CD8-positive, alpha-beta memory T cell (primary cell): ENCODE results near the gene HSPH1. TPM values are rescaled to one million over a fixed set of nuclear protein-coding genes. Genes with fewer than 3 reads are reported as not detected.

Source experiments
- CTCF ChIA-PET: fragments of 350-600 bp; sonication (Branson Sonifier 250); formaldehyde crosslinking; loops from one replicate; lab custom pipeline; 2021; ENCODE audit warnings: antibody characterized with exemption; lab: Charles Lee
- POLR2A ChIA-PET: fragments of 350-600 bp; sonication (Branson Sonifier 250); formaldehyde crosslinking; loops from one replicate; lab custom pipeline; 2021; ENCODE audit warnings: antibody characterized with exemption; lab: Charles Lee
- DNase-seq, 5 donors: peaks; one replicate each; pipeline versions ENCODE4 v3.0.0 to v3.0.0-alpha.2; 2020 to 2022; ENCODE audit warnings: mixed read lengths in 1 of 5
- H3K27ac ChIP-seq: one replicate; pipeline ENCODE4 v1.7.0; 2013; ENCODE audit warnings: low read depth, mild to moderate bottlenecking, low read length, moderate library complexity
- H3K27me3 ChIP-seq: 2 replicates; pipeline ENCODE4 v1.7.0; 2013; ENCODE audit warnings: low read length, mild to moderate bottlenecking; ENCODE audit not compliant: insufficient read depth, poor library complexity, severe bottlenecking
- H3K36me3 ChIP-seq: 2 replicates; pipeline ENCODE4 v1.7.0; 2013; ENCODE audit warnings: mild to moderate bottlenecking, low read length, moderate library complexity; ENCODE audit not compliant: insufficient read depth
- H3K4me1 ChIP-seq: 2 replicates; pipeline ENCODE4 v1.7.0; 2013; ENCODE audit warnings: mild to moderate bottlenecking, low read length, moderate library complexity; ENCODE audit not compliant: insufficient read depth
- H3K4me3 ChIP-seq: 2 replicates; pipeline ENCODE4 v1.7.0; 2013; ENCODE audit warnings: mild to moderate bottlenecking, low read length
- H3K9me3 ChIP-seq: 2 replicates; pipeline ENCODE4 v1.7.0; 2013; ENCODE audit warnings: mild to moderate bottlenecking, low read length
- H3K27ac Mint-ChIP-seq, 8 donors: one replicate each; pipeline ENCODE4 v1.8.0; 2020 to 2021; ENCODE audit warnings: mixed read lengths in 8 of 8, mild to moderate bottlenecking in 6 of 8, inconsistent platforms in 3 of 8, moderate library complexity in 3 of 8
- H3K27me3 Mint-ChIP-seq, 2 donors: one replicate each; pipeline ENCODE4 v1.8.0; 2020 to 2021; ENCODE audit warnings: mixed read lengths in 2 of 2, mild to moderate bottlenecking in 1 of 2, moderate library complexity in 1 of 2
- H3K36me3 Mint-ChIP-seq, 3 donors: one replicate each; pipeline ENCODE4 v1.8.0; 2020 to 2021; ENCODE audit warnings: mixed read lengths in 3 of 3, inconsistent platforms in 1 of 3, mild to moderate bottlenecking in 1 of 3
- H3K4me1 Mint-ChIP-seq, 3 donors: one replicate each; pipeline ENCODE4 v1.8.0; 2020 to 2021; ENCODE audit warnings: mixed read lengths in 3 of 3, inconsistent platforms in 1 of 3, mild to moderate bottlenecking in 1 of 3
- H3K4me3 Mint-ChIP-seq, 7 donors: one replicate each; pipeline ENCODE4 v1.8.0; 2020 to 2021; ENCODE audit warnings: mixed read lengths in 7 of 7, mild to moderate bottlenecking in 6 of 7, moderate library complexity in 4 of 7, inconsistent platforms in 2 of 7
- H3K9me3 Mint-ChIP-seq, 5 donors: one replicate each; pipeline ENCODE4 v1.8.0; 2020 to 2022; ENCODE audit warnings: mixed read lengths in 5 of 5, mild to moderate bottlenecking in 3 of 5, moderate library complexity in 2 of 5, inconsistent platforms in 1 of 5
- polyA plus RNA-seq: library from polyadenylated mRNA; unstranded; fragments of 300-500 nt; fragmentation: Illumina TruSeq; gene quantifications from one replicate; pipeline ENCODE4 v1.2.3, GENCODE V29; 2021
- total RNA-seq, 2 experiments: library from RNA; stranded (reverse); gene quantifications; one replicate each; pipeline ENCODE4 v1.2.3, GENCODE V29; 2021

Gene HSPH1
- total and polyA plus RNA-seq, 3 experiments from 2014 or later = 50.5 to 329 (median 316) TPM

- H3K9me3 Mint-ChIP-seq = no peaks in the 10 kb centered on the region
- no peak overlapping the region for H3K27ac ChIP-seq
- H3K36me3 Mint-ChIP-seq = peaks cover 11 to 95% (median 53%) of the 10 kb centered on the region in 3 donors
- no peaks in the 10 kb centered on the region for H3K9me3 ChIP-seq
- H3K4me1 ChIP-seq = no peaks in the 10 kb centered on the region
- DNase-seq = no peak
- ChIA-PET CTCF (no interaction called here), POLR2A (no interaction called here)
- peak overlapping the region in 3 of 8 donors; percentile 6 to 72 (median 41) for H3K27ac Mint-ChIP-seq
- no peak overlapping the region for H3K4me3 Mint-ChIP-seq
- peaks cover 12 to 31% (median 30%) of the 10 kb centered on the region in 3 donors for H3K4me1 Mint-ChIP-seq
- H3K27me3 ChIP-seq = no peaks in the 10 kb centered on the region
- H3K27me3 Mint-ChIP-seq = no peaks in the 10 kb centered on the region
- peaks cover 72% of the 10 kb centered on the region for H3K36me3 ChIP-seq
- no peak overlapping the region for H3K4me3 ChIP-seq
These were observed 16.3 kb downstream of the HSPH1 start for GRCh38 chr13:31145417-31145816.

GRCh38 chr13:31138515-31138914, 23.2 kb downstream of the HSPH1 start:
- Histone ChIP-seq H3K4me3 (no peak overlapping the region), H3K27ac (no peak overlapping the region), H3K9me3 (no peaks in the 10 kb centered on the region), H3K4me1 (no peaks in the 10 kb centered on the region), H3K27me3 (no peaks in the 10 kb centered on the region), H3K36me3 (peaks cover 52% of the 10 kb centered on the region)
- Mint-ChIP-seq H3K9me3 (no peaks in the 10 kb centered on the region), H3K4me3 (no peak overlapping the region), H3K36me3 (peaks cover 14 to 89% (median 46%) of the 10 kb centered on the region in 3 donors), H3K27me3 (no peaks in the 10 kb centered on the region), H3K4me1 (peaks cover 2 to 16% (median 6%) of the 10 kb centered on the region in 3 donors), H3K27ac (peak overlapping the region in 3 of 8 donors; percentile 4 to 58 (median 7))
- POLR2A ChIA-PET = no interaction called here
- CTCF ChIA-PET = no interaction called here
- no peak for DNase-seq

DNA sequence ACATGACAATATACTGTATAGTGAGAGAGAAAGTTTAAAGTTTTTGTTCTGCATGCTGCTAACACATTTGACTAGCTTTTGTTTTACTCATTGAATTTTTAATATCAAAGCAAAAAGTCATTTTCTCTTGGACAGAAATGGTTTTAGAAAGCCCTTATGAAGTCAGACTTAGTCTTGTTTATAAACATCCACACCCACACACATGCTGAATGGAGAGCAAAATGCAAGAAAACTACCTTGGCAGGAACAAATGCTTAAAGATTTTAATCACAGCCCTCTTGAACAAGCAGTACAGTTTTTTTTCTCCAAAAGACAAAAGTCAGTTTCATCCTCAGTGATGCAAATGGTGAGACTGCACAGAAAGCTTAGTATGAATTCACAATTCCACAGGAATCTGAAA, 25.0 kb downstream of the HSPH1 start:
- peaks cover 38% of the 10 kb centered on the region for H3K36me3 ChIP-seq
- CTCF ChIA-PET = no interaction called here
- Mint-ChIP-seq H3K4me3 (no peak overlapping the region), H3K4me1 (peaks cover 2 to 8% (median 3%) of the 10 kb centered on the region in 3 donors), H3K36me3 (peaks cover 14 to 71% (median 40%) of the 10 kb centered on the region in 3 donors), H3K9me3 (no peaks in the 10 kb centered on the region), H3K27ac (peak overlapping the region in 1 of 8 donors; percentile 26), H3K27me3 (no peaks in the 10 kb centered on the region)
- no peaks in the 10 kb centered on the region for H3K4me1 ChIP-seq
- no peaks in the 10 kb centered on the region for H3K27me3 ChIP-seq
- no peak overlapping the region for H3K4me3 ChIP-seq
- no peak for DNase-seq
- H3K9me3 ChIP-seq = no peaks in the 10 kb centered on the region
- POLR2A ChIA-PET = no interaction called here
- no peak overlapping the region for H3K27ac ChIP-seq

- peaks cover 11 to 47% (median 30%) of the 10 kb centered on the region in 3 donors for H3K36me3 Mint-ChIP-seq
- ChIA-PET POLR2A (no interaction called here), CTCF (no interaction called here)
- H3K4me1 Mint-ChIP-seq = peaks cover 4 to 12% (median 7%) of the 10 kb centered on the region in 3 donors
- no peak overlapping the region for H3K27ac ChIP-seq
- no peaks in the 10 kb centered on the region for H3K9me3 ChIP-seq
- H3K27ac Mint-ChIP-seq = peak overlapping the region in 4 of 8 donors; percentile 16 to 36 (median 32)
- no peaks in the 10 kb centered on the region for H3K9me3 Mint-ChIP-seq
- H3K36me3 ChIP-seq = peaks cover 24% of the 10 kb centered on the region
- H3K27me3 Mint-ChIP-seq = no peaks in the 10 kb centered on the region
- no peak overlapping the region for H3K4me3 ChIP-seq
- DNase-seq = no peak
- no peaks in the 10 kb centered on the region for H3K27me3 ChIP-seq
- no peak overlapping the region for H3K4me3 Mint-ChIP-seq
- no peaks in the 10 kb centered on the region for H3K4me1 ChIP-seq
These were observed 27.5 kb downstream of the HSPH1 start for GRCh38 chr13:31134039-31134711.

DNA sequence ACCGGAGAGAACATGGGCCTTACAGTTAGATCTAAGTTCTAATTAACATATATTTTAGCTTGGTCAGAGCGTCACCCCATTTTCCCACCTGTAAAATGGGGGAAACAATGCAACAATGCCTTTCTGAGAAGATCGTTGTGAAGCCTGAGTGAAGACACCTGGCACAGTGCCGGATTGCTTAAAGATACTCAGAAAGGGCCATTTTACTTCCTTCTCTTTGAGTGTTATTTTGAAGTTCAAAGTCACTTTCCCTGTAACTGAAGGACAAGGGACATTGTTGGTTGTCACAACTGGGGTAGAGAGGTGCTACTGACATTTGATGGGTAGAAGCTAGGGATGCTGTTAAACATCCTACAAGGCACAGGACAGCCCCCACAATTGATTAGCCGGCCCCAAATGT, 28.1 kb downstream of the HSPH1 start:
- H3K27ac ChIP-seq = no peak overlapping the region
- H3K36me3 ChIP-seq = peaks cover 20% of the 10 kb centered on the region
- DNase-seq = no peak
- H3K9me3 ChIP-seq = no peaks in the 10 kb centered on the region
- H3K9me3 Mint-ChIP-seq = no peaks in the 10 kb centered on the region
- H3K36me3 Mint-ChIP-seq = peaks cover 7 to 42% (median 26%) of the 10 kb centered on the region in 3 donors
- ChIA-PET POLR2A (no interaction called here), CTCF (no interaction called here)
- H3K4me3 Mint-ChIP-seq = no peak overlapping the region
- no peaks in the 10 kb centered on the region for H3K27me3 ChIP-seq
- no peaks in the 10 kb centered on the region for H3K4me1 ChIP-seq
- H3K27ac Mint-ChIP-seq = peak overlapping the region in 1 of 8 donors; percentile 30
- H3K4me1 Mint-ChIP-seq = peaks cover 4 to 12% (median 7%) of the 10 kb centered on the region in 3 donors
- no peak overlapping the region for H3K4me3 ChIP-seq
- H3K27me3 Mint-ChIP-seq = peaks cover 0 to 5% of the 10 kb centered on the region in 2 donors

DNA sequence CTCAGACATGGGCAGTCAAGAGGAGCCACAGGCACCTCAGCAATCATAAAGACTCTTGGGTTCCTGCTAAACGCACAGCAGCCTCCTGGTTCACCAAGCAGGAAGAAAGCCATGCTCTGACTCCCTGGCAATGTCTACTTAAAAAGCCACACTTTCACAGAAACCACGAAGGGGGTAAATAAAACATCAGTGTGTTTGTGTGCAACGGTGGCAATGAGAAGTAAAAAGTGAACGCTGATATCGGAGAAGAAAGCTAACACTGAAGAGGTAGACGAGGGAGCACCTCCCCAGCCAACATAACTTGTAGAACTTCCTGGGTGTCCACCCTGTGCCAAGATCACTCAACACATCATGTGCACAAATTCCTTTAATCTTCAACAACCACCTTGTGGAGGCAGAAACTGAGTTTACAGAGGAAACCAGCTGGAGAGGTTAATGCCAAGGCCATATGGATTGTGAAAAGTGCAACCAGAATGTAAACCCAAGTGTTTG, 30.2 kb downstream of the HSPH1 start:
- H3K36me3 ChIP-seq = peaks cover 2% of the 10 kb centered on the region
- H3K9me3 ChIP-seq = no peaks in the 10 kb centered on the region
- Mint-ChIP-seq H3K27me3 (peaks cover 8 to 22% of the 10 kb centered on the region in 2 donors), H3K4me1 (peaks cover 4 to 12% (median 7%) of the 10 kb centered on the region in 3 donors), H3K4me3 (no peak overlapping the region), H3K9me3 (no peaks in the 10 kb centered on the region), H3K27ac (peak overlapping the region in 1 of 8 donors; percentile 74), H3K36me3 (peaks cover 5 to 23% (median 9%) of the 10 kb centered on the region in 3 donors)
- no peaks in the 10 kb centered on the region for H3K27me3 ChIP-seq
- CTCF ChIA-PET = no interaction called here
- no peak for DNase-seq
- H3K4me1 ChIP-seq = no peaks in the 10 kb centered on the region
- no peak overlapping the region for H3K4me3 ChIP-seq
- POLR2A ChIA-PET = no interaction called here
- H3K27ac ChIP-seq = no peak overlapping the region

DNA sequence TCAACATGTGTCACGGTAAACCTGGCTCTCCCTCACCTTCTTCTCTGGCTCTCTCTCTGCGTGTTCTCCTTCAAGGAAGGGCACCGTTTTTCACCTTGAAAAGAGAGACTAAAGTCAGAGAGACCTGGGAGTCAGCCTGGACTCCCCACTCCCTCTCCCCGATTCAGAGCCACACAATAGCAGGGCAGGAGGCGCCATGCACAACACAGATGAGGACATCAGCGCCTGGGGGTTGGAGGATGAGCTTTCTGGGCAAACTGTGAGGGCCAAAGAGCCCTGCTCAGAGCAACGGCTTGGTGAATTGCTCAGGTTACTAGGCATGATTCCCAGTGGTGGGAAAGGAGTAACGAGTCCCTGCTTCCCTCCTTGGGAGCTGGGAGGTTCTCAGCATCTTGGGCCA, 32.3 kb downstream of the HSPH1 start:
- no peak overlapping the region for H3K27ac Mint-ChIP-seq
- peaks cover 13 to 43% of the 10 kb centered on the region in 2 donors for H3K27me3 Mint-ChIP-seq
- H3K36me3 Mint-ChIP-seq = peaks cover 2 to 7% (median 5%) of the 10 kb centered on the region in 3 donors
- no peaks in the 10 kb centered on the region for H3K9me3 Mint-ChIP-seq
- CTCF ChIA-PET = no interaction called here
- H3K4me3 Mint-ChIP-seq = no peak overlapping the region
- no peaks in the 10 kb centered on the region for H3K9me3 ChIP-seq
- H3K4me1 Mint-ChIP-seq = peaks cover 3 to 9% (median 7%) of the 10 kb centered on the region in 3 donors
- no peak for DNase-seq
- H3K27ac ChIP-seq = no peak overlapping the region
- no peaks in the 10 kb centered on the region for H3K36me3 ChIP-seq
- POLR2A ChIA-PET = no interaction called here
- peaks cover 4% of the 10 kb centered on the region for H3K27me3 ChIP-seq
- no peaks in the 10 kb centered on the region for H3K4me1 ChIP-seq
- H3K4me3 ChIP-seq = no peak overlapping the region

GRCh38 chr13:31124204-31124603, 37.5 kb downstream of the HSPH1 start:
- Mint-ChIP-seq H3K9me3 (no peaks in the 10 kb centered on the region), H3K27me3 (peaks cover 28 to 70% of the 10 kb centered on the region in 2 donors), H3K27ac (no peak overlapping the region), H3K36me3 (no peaks in the 10 kb centered on the region), H3K4me3 (no peak overlapping the region), H3K4me1 (no peaks in the 10 kb centered on the region)
- H3K27ac ChIP-seq = no peak overlapping the region
- H3K27me3 ChIP-seq = peaks cover 4% of the 10 kb centered on the region
- no peak overlapping the region for H3K4me3 ChIP-seq
- H3K36me3 ChIP-seq = no peaks in the 10 kb centered on the region
- CTCF ChIA-PET = no interaction called here
- no peak for DNase-seq
- no peaks in the 10 kb centered on the region for H3K9me3 ChIP-seq
- POLR2A ChIA-PET = no interaction called here
- H3K4me1 ChIP-seq = no peaks in the 10 kb centered on the region
